Measurements from ENCODE around the gene BECN2. TPM values are rescaled to one million over a fixed set of nuclear protein-coding genes. Genes with fewer than 3 reads are reported as not detected.

Gene BECN2, protein sequence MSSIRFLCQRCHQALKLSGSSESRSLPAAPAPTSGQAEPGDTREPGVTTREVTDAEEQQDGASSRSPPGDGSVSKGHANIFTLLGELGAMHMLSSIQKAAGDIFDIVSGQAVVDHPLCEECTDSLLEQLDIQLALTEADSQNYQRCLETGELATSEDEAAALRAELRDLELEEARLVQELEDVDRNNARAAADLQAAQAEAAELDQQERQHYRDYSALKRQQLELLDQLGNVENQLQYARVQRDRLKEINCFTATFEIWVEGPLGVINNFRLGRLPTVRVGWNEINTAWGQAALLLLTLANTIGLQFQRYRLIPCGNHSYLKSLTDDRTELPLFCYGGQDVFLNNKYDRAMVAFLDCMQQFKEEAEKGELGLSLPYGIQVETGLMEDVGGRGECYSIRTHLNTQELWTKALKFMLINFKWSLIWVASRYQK
- total RNA-seq: not detected in 2 replicates
- not detected in 2 replicates for polyA plus RNA-seq
- not detected in 2 replicates for polyA plus RNA-seq (2011; cell fraction: cytosol; rRNA removed)
- not detected in 2 replicates for polyA plus RNA-seq (2011; cell fraction: nucleus; rRNA removed)
- not detected in 2 replicates for polyA plus RNA-seq (2012)
- polyA minus RNA-seq: not detected in 2 replicates
- polyA minus RNA-seq (2011; cell fraction: cytosol; rRNA and poly(A)+ RNA removed): not detected
- not detected in 2 replicates for polyA minus RNA-seq (2011; cell fraction: nucleus; rRNA and poly(A)+ RNA removed)
- Bru-seq, nascent RNA: not detected
- BruChase-seq, experiment 1, labeled RNA remaining after a 6-hour chase: not detected
- not detected for BruChase-seq, experiment 2, labeled RNA remaining after a 2-hour chase
- long read RNA-seq: 0 reads

DNA sequence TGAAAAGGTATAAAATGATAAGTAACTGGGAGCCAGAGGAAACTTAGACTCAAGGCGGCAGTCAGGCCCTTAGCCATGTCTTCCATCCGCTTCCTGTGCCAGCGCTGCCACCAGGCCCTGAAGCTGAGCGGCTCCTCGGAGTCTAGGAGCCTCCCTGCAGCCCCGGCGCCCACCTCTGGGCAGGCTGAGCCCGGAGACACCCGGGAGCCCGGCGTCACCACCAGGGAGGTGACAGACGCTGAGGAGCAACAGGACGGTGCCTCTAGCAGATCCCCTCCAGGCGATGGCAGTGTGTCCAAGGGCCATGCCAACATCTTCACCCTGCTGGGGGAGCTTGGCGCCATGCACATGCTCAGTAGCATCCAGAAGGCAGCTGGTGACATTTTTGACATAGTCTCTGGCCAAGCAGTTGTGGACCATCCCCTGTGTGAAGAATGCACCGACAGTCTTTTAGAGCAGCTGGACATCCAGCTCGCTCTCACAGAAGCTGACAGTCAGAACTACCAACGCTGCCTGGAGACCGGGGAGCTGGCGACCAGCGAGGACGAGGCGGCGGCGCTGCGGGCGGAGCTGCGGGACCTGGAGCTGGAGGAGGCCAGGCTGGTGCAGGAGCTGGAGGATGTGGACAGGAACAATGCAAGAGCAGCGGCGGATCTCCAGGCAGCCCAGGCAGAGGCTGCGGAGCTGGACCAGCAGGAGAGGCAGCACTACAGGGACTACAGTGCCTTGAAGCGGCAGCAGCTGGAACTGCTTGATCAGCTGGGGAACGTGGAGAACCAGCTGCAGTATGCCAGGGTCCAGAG, at the start of gene BECN2:
Gene BECN2 (plus strand): TSS at position 76 of the 803 bp plus-strand sequence. CDS start 0 bp downstream, at position 76.
- no peak within 1 kb of the TSS for H3K4me2 ChIP-seq (ENCODE audit: insufficient read depth, low read length)
- H3K9me1 ChIP-seq (replicated peaks; ENCODE audit: control insufficient read depth, extremely low read depth, insufficient read depth, low read length): no peaks in the 10 kb centered on the region
- dilution Hi-C loops (cut with MboI; ENCODE audit: extremely low pct_ligation_motif_present, low sequenced_read_pairs) (no loop called here), intact Hi-C loops (cut with micrococcal nuclease) (no loop called here)
- ChIA-PET CTCF (no interaction called here), POLR2A (no interaction called here)
- DNase-seq (ENCODE audit: low read depth, low spot score) (no peak), FAIRE-seq (no peak)
- no peak within 1 kb of the TSS for H3K27ac ChIP-seq (ENCODE audit: insufficient read depth, low read depth, low read length)
- TF ChIP-seq POLR2A (IDR thresholded peaks at IDR 0.05; ENCODE audit: low read depth, low read length): no peak
- no peak for TF ChIP-seq POLR2AphosphoS5 (IDR thresholded peaks at IDR 0.05; ENCODE audit: insufficient read depth, low read depth, low read length)
- TF ChIP-seq, protein P1, sequence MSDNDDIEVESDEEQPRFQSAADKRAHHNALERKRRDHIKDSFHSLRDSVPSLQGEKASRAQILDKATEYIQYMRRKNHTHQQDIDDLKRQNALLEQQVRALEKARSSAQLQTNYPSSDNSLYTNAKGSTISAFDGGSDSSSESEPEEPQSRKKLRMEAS (IDR thresholded peaks at IDR 0.05; ENCODE audit: insufficient read depth, insufficient read length): no peak
- TF ChIP-seq EZH2 (IDR thresholded peaks at IDR 0.05; ENCODE audit: borderline replicate concordance, low read depth, low read length, severe bottlenecking): no peak
- no peak for TF ChIP-seq FOS (IDR thresholded peaks at IDR 0.05; ENCODE audit: borderline replicate concordance, insufficient read depth, low read length)
- no peak for TF ChIP-seq GATA2 (IDR thresholded peaks at IDR 0.05; ENCODE audit: insufficient read depth, insufficient read length, low read depth, low read length)
- TF ChIP-seq JUN (IDR thresholded peaks at IDR 0.05; ENCODE audit: borderline replicate concordance, insufficient read depth, insufficient read length, low read depth): no peak
- TF ChIP-seq, protein P2, sequence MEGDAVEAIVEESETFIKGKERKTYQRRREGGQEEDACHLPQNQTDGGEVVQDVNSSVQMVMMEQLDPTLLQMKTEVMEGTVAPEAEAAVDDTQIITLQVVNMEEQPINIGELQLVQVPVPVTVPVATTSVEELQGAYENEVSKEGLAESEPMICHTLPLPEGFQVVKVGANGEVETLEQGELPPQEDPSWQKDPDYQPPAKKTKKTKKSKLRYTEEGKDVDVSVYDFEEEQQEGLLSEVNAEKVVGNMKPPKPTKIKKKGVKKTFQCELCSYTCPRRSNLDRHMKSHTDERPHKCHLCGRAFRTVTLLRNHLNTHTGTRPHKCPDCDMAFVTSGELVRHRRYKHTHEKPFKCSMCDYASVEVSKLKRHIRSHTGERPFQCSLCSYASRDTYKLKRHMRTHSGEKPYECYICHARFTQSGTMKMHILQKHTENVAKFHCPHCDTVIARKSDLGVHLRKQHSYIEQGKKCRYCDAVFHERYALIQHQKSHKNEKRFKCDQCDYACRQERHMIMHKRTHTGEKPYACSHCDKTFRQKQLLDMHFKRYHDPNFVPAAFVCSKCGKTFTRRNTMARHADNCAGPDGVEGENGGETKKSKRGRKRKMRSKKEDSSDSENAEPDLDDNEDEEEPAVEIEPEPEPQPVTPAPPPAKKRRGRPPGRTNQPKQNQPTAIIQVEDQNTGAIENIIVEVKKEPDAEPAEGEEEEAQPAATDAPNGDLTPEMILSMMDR (IDR thresholded peaks at IDR 0.05; ENCODE audit: extremely low read depth in 1 of 2, insufficient read depth in 1 of 2, low read depth in 1 of 2, low read length in 2 of 2): no peak
- TF ChIP-seq MYC (IDR thresholded peaks at IDR 0.05; ENCODE audit: low read depth, low read length): no peak
- no peak within 1 kb of the TSS for H3K9ac ChIP-seq (replicated peaks; ENCODE audit: extremely low read depth, insufficient read depth, low read length)
- BruUV-seq (replicated peaks): no TSS peak
- no peaks in the 10 kb centered on the region for H4K20me1 ChIP-seq (replicated peaks; ENCODE audit: control insufficient read depth, extremely low read depth, insufficient read depth, low read length)
- H3K27me3 ChIP-seq (ENCODE audit: control insufficient read depth in 2 of 2, insufficient read depth in 2 of 2, low read length in 2 of 2): no peaks in the 10 kb centered on the region
- no peaks in the 10 kb centered on the region for H3K36me3 ChIP-seq (ENCODE audit: control insufficient read depth in 2 of 2, extremely low read depth in 1 of 2, insufficient read depth in 2 of 2, low read length in 2 of 2)
- H3K9me3 ChIP-seq (replicated peaks; ENCODE audit: control insufficient read depth, insufficient read depth, low read length): no peaks in the 10 kb centered on the region
- H3K79me2 ChIP-seq (ENCODE audit: control insufficient read depth, insufficient read depth, low read length): no peaks in the 10 kb centered on the region
- no peaks in the 10 kb centered on the region for H3K4me1 ChIP-seq (ENCODE audit: control insufficient read depth, extremely low read depth, insufficient read depth, low read length)
- no peak within 1 kb of the TSS for H3K4me3 ChIP-seq (replicated peaks in 1 of 3; ENCODE audit: insufficient read depth in 1 of 3, low read depth in 1 of 3, low read length in 3 of 3)
- no peak within 1 kb of the TSS for H2AFZ ChIP-seq (ENCODE audit: low read depth, low read length)
